ENCODE measurements around the gene CADPS2. TPM values are rescaled to one million over a fixed set of nuclear protein-coding genes. Genes with fewer than 3 reads are reported as not detected.

CADPS2 gene
- polyA plus RNA-seq, 3 donors = not detected

DNA sequence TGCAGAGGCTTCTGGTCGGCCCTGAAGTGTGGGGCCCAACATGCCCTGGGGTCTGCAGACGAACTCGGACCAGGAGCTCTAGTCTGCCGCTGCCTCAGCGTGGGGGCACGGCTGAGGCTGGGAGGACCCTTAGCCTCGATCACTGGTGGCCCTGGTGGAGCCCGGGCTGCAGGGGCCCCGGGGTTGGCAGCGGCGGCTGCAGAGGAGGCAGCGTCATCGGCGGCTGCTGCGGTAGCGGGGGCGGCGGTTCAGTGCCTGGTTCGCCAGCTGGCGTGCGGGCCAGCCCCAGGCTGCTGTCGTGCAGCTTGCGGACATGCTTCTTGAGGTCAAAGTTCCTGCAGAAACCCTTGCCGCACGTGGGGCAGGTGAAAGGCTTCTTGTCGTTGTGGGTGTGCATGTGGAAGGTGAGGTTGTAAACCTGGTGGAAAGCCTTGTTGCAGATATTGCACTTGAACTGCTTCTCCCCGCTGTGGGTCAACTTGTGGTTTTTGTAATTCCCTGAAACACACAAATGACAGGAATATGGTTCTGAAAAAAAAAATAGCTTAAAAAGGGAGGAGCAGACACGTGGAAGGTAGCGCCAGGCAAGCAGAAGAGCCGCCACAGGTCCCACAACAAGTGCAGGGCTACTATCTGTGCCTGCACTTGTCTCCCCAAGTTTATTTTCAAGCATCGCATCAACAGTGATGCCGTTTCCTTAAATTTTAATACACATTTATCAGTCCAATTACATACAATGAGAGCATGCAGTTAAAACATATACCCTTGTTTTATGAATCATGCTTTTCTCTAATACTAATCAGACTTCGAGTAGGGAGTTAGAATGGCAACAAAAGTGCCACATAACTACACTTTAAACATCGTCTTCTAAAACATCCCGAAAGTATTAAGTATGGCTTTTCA lies 584.2 kb downstream of the CADPS2 start:
- H3K4me2 ChIP-seq (replicated peaks; ENCODE audit: extremely low read depth, low read length, poor library complexity, severe bottlenecking) = no peak overlapping the region

More for the DNA sequence above, 584.2 kb downstream of the CADPS2 start:
- peaks cover 71 to 94% of the 10 kb centered on the region in 2 donors for H3K27me3 ChIP-seq (ENCODE audit: control insufficient read depth in 2 of 2, insufficient read depth in 2 of 2, low read length in 2 of 2)
- TF ChIP-seq, protein P1, sequence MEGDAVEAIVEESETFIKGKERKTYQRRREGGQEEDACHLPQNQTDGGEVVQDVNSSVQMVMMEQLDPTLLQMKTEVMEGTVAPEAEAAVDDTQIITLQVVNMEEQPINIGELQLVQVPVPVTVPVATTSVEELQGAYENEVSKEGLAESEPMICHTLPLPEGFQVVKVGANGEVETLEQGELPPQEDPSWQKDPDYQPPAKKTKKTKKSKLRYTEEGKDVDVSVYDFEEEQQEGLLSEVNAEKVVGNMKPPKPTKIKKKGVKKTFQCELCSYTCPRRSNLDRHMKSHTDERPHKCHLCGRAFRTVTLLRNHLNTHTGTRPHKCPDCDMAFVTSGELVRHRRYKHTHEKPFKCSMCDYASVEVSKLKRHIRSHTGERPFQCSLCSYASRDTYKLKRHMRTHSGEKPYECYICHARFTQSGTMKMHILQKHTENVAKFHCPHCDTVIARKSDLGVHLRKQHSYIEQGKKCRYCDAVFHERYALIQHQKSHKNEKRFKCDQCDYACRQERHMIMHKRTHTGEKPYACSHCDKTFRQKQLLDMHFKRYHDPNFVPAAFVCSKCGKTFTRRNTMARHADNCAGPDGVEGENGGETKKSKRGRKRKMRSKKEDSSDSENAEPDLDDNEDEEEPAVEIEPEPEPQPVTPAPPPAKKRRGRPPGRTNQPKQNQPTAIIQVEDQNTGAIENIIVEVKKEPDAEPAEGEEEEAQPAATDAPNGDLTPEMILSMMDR (IDR thresholded peaks at IDR 0.05) = no peak
- no peaks in the 10 kb centered on the region for H3K36me3 ChIP-seq (replicated peaks in 1 of 2; ENCODE audit: control insufficient read depth in 1 of 2, insufficient read depth in 2 of 2, low read length in 2 of 2)
- 8% methylated on average over 31 of the region's 35 CpGs for WGBS (ENCODE audit: insufficient coverage)
- H3K4me1 ChIP-seq (ENCODE audit: control insufficient read depth in 1 of 2, insufficient read depth in 2 of 2, low read length in 2 of 2) = no peaks in the 10 kb centered on the region
- Mint-ChIP-seq H3K36me3 (peaks cover 0 to 3% of the 10 kb centered on the region in 2 donors), H3K27ac (no peak overlapping the region), H3K9me3 (peaks cover 4 to 47% (median 32%) of the 10 kb centered on the region in 7 donors), H3K27me3 (ENCODE audit: low read depth in 3 of 3) (peaks cover 83 to 92% (median 91%) of the 10 kb centered on the region in 3 donors), H3K4me3 (peak overlapping the region in 1 of 2 donors; percentile 77), H3K4me1 (no peaks in the 10 kb centered on the region)
- H3K9ac ChIP-seq (ENCODE audit: insufficient read depth, low read length, poor library complexity, severe bottlenecking) = no peak overlapping the region
- no peaks in the 10 kb centered on the region for H3K79me2 ChIP-seq (ENCODE audit: insufficient read depth, low read length)
- H4K20me1 ChIP-seq (ENCODE audit: insufficient read depth, low read length) = no peaks in the 10 kb centered on the region
- no peak overlapping the region for H2AFZ ChIP-seq (ENCODE audit: insufficient read depth, low read depth, low read length, poor library complexity, severe bottlenecking)
- DNase-seq = no peak
- H3K9me3 ChIP-seq (replicated peaks in 1 of 2; ENCODE audit: control insufficient read depth in 1 of 2, insufficient read depth in 1 of 2, low read length in 2 of 2) = peaks cover 0 to 53% of the 10 kb centered on the region in 2 donors
- no peak overlapping the region for H3K27ac ChIP-seq (ENCODE audit: low read depth in 1 of 2, low read length in 2 of 2)
- H3K4me3 ChIP-seq (replicated peaks in 1 of 3; ENCODE audit: low read depth in 2 of 3, low read length in 3 of 3) = no peak overlapping the region
- intact Hi-C loops (cut with micrococcal nuclease) = no loop called here

All from CD14-positive monocyte (primary cell).